ENCODE results near the gene DUSP10. TPM values are rescaled to one million over a fixed set of nuclear protein-coding genes. Genes with fewer than 3 reads are reported as not detected.

DUSP10 gene
- total RNA-seq, 1 donor from 2014 or later: 5.0 TPM

DNA sequence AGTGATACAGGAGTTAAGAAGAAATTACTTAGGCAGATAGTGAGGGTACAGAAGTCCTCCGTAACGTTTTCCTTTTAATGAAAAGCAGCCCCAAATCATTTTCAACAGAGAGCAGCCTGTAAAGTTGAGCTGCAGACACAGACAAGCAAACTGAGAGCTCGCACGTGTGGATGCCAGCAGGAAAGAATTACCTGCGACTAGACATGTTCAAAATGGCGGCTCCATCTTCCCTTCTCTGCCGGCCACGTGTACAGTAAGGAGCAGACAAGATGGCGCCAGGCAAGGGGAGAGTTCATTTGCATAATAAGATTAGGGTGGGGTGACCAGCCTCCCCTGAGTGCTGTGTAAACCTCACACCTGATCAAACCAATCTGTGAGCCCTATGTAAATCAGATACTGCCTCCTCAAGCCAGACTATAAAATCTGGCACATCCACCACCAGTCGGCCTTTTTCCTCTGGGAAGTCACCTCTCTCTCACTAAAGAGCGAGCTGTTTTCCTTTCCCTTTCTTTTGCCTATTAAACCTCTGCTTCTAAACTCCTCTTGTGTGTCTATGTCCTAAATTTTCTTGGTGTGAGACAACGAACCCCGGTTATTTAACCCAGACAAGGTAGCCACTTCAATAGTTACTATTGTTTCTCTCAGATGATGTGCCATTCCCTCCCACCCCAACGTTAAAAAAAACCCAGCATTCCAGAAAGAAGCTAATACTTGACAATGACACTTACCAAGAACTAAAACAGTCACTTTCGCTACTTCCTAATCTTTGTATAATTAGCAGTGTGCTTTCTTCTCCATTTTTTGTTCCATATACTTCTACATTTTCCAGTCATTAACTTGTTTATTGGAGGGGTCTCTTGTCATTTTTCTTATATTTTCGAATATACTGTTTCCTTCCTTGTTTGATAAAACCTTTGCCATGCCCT is 27.4 kb downstream of the DUSP10 start:
- H3K9me3 Mint-ChIP-seq (ENCODE audit: unreplicated experiment): no peaks in the 10 kb centered on the region
- H3K27ac Mint-ChIP-seq (ENCODE audit: unreplicated experiment): no peak overlapping the region
- H3K27me3 Mint-ChIP-seq (ENCODE audit: unreplicated experiment): peaks cover 6% of the 10 kb centered on the region
- H3K4me3 Mint-ChIP-seq (ENCODE audit: unreplicated experiment): no peak overlapping the region
- DNase-seq (ENCODE audit: low spot score): no peak
- TF ChIP-seq, protein P1, sequence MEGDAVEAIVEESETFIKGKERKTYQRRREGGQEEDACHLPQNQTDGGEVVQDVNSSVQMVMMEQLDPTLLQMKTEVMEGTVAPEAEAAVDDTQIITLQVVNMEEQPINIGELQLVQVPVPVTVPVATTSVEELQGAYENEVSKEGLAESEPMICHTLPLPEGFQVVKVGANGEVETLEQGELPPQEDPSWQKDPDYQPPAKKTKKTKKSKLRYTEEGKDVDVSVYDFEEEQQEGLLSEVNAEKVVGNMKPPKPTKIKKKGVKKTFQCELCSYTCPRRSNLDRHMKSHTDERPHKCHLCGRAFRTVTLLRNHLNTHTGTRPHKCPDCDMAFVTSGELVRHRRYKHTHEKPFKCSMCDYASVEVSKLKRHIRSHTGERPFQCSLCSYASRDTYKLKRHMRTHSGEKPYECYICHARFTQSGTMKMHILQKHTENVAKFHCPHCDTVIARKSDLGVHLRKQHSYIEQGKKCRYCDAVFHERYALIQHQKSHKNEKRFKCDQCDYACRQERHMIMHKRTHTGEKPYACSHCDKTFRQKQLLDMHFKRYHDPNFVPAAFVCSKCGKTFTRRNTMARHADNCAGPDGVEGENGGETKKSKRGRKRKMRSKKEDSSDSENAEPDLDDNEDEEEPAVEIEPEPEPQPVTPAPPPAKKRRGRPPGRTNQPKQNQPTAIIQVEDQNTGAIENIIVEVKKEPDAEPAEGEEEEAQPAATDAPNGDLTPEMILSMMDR (IDR thresholded peaks at IDR 0.05; ENCODE audit: unreplicated experiment): no peak
- H3K36me3 Mint-ChIP-seq (ENCODE audit: low read depth, unreplicated experiment): peaks cover 4% of the 10 kb centered on the region
- H3K4me1 Mint-ChIP-seq (ENCODE audit: unreplicated experiment): peaks cover 21% of the 10 kb centered on the region

DNA sequence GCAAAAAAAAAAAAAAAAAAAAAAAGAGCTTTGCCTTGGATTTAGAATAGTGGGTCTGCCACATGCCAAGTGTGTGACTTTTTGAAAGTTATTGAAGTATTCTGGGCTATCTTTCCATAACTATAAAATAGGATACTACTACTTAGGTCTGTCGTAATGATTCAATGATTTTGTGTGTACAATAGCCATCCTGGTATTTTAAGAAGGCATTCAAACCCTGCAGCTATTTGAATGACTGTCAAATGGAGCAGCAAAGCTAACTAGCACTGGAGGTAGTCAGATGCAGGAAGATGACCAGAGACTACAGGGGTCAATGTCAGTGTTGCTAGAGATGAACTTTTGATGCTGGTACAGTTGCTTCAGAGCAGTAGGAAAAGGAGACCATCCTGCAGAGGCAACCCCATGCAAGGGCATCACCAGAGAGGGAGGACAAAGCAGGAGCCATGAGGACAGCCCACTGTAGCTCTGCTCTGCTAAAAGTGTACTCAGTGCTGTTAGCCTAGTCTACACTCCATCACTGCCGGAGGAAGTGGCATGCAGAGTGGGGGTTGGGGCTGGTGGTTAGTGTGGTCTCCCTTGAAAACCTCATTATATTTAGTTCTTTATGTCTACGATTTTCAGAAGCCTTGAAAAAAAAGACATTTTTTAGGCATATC is 29.0 kb downstream of the DUSP10 start:
- peaks cover 6% of the 10 kb centered on the region for H3K4me1 Mint-ChIP-seq (ENCODE audit: unreplicated experiment)
- no peak for DNase-seq (ENCODE audit: low spot score)
- no peak overlapping the region for H3K27ac Mint-ChIP-seq (ENCODE audit: unreplicated experiment)
- H3K9me3 Mint-ChIP-seq (ENCODE audit: unreplicated experiment): no peaks in the 10 kb centered on the region
- H3K4me3 Mint-ChIP-seq (ENCODE audit: unreplicated experiment): no peak overlapping the region
- H3K36me3 Mint-ChIP-seq (ENCODE audit: low read depth, unreplicated experiment): peaks cover 4% of the 10 kb centered on the region
- H3K27me3 Mint-ChIP-seq (ENCODE audit: unreplicated experiment): peaks cover 6% of the 10 kb centered on the region
- TF ChIP-seq, protein P1 (IDR thresholded peaks at IDR 0.05; ENCODE audit: unreplicated experiment): no peak

DNA sequence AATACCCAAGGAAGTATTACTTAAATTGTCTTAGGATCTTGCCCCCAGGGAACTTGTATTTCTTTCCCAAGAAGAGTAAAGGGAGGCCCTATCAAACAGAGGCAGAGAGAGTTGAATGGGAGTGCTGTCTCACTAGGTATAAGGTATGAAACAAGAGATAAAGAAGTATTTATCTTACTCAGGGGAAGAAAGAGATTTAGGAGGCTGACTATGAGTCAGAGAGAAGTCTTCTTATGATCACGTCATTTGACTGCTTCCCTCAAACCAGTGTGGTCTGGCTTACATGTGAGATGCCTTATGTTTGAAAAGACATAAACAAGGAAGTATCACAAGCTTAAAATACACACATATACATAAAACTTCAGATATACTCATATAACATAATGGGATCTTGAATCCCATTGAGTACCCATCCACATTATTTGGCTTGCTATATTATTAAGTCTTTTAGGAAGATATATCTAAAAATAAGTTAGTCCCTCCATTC is 29.6 kb downstream of the DUSP10 start:
- Mint-ChIP-seq H3K27me3 (ENCODE audit: unreplicated experiment) (peaks cover 6% of the 10 kb centered on the region), H3K27ac (ENCODE audit: unreplicated experiment) (no peak overlapping the region), H3K9me3 (ENCODE audit: unreplicated experiment) (no peaks in the 10 kb centered on the region), H3K36me3 (ENCODE audit: low read depth, unreplicated experiment) (peaks cover 4% of the 10 kb centered on the region), H3K4me3 (ENCODE audit: unreplicated experiment) (no peak overlapping the region), H3K4me1 (ENCODE audit: unreplicated experiment) (peaks cover 6% of the 10 kb centered on the region)
- TF ChIP-seq, protein P1 (IDR thresholded peaks at IDR 0.05; ENCODE audit: unreplicated experiment): no peak
- no peak for DNase-seq (ENCODE audit: low spot score)

DNA sequence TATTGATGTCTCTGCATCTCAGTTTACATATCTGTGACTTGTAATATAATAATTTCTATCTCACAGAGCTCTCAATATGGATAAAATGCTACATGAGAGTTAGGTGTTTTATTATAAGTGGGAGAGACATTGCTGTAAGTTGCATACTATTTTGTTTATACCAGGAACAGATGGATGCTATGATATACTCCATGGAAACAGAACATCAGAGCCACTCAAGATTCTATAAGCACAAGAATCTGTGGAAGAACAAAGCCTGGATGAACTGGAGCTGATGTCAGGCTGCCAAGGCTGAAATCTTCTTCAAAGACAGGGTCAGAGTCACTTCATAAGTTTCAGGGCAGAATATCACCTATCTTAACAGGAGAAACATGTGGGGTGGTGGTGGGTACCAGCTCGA is 30.2 kb downstream of the DUSP10 start:
- Mint-ChIP-seq H3K4me3 (ENCODE audit: unreplicated experiment) (no peak overlapping the region), H3K9me3 (ENCODE audit: unreplicated experiment) (no peaks in the 10 kb centered on the region), H3K4me1 (ENCODE audit: unreplicated experiment) (peaks cover 1% of the 10 kb centered on the region), H3K27ac (ENCODE audit: unreplicated experiment) (no peak overlapping the region), H3K27me3 (ENCODE audit: unreplicated experiment) (peaks cover 3% of the 10 kb centered on the region), H3K36me3 (ENCODE audit: low read depth, unreplicated experiment) (peaks cover 4% of the 10 kb centered on the region)
- TF ChIP-seq, protein P1 (IDR thresholded peaks at IDR 0.05; ENCODE audit: unreplicated experiment): no peak
- no peak for DNase-seq (ENCODE audit: low spot score)

Measured in endothelial cell (in vitro differentiated cells).